Lower lobe of right lung (tissue), 2 donors: ENCODE measurements around the gene HOXA10. TPM values are rescaled to one million over a fixed set of nuclear protein-coding genes. Genes with fewer than 3 reads are reported as not detected.

Experiments
- ATAC-seq, 2 donors: fragments of 200-7000 bp; cut with Tn5 transposase; one replicate each; pipeline ENCODE4 v1.9.1; 2020 to 2022; ENCODE audit warnings: mild to moderate bottlenecking in 2 of 2, moderate library complexity in 2 of 2
- DNase-seq: peaks from one replicate; pipeline ENCODE4 v3.0.0-alpha.2; 2020
- H3K27ac ChIP-seq: fragments of 200-600 bp; one replicate; pipeline ENCODE4 v1.8.0; 2022
- H3K27me3 ChIP-seq: fragments of 200-600 bp; one replicate; pipeline ENCODE4 v1.8.0; 2022; ENCODE audit warnings: low read depth
- H3K36me3 ChIP-seq: fragments of 200-600 bp; one replicate; pipeline ENCODE4 v1.8.0; 2022; ENCODE audit warnings: mild to moderate bottlenecking
- H3K4me1 ChIP-seq: fragments of 200-600 bp; one replicate; pipeline ENCODE4 v1.8.0; 2022
- H3K4me3 ChIP-seq: fragments of 200-600 bp; one replicate; pipeline ENCODE4 v1.8.0; 2022; ENCODE audit warnings: mild to moderate bottlenecking
- H3K9me3 ChIP-seq: fragments of 200-600 bp; one replicate; pipeline ENCODE4 v1.8.0; 2022
- CTCF ChIP-seq: fragments of 200-600 bp; IDR thresholded peaks from one replicate; pipeline ENCODE4 v1.8.0; 2022; ENCODE audit warnings: antibody characterized with exemption, mild to moderate bottlenecking
- intact Hi-C: fragments of 100-400 bp; cut with DNase I; formaldehyde crosslinking; loops from one replicate; pipeline ENCODE4 v1.11.0; 2022
- total RNA-seq: library from RNA; stranded (reverse); fragmentation: NEBNext Ultra II Directional; extraction: Animal tissue kit (Norgen Biotek cat#: 25700); gene quantifications from one replicate; pipeline ENCODE4 v1.2.1, GENCODE V29; 2021
- donor health status: DM: no; HTN: yes; CAD: no; lungs with severe emphysema.

Gene HOXA10
- total RNA-seq, 1 donor from 2014 or later, result 0.38 TPM

DNA sequence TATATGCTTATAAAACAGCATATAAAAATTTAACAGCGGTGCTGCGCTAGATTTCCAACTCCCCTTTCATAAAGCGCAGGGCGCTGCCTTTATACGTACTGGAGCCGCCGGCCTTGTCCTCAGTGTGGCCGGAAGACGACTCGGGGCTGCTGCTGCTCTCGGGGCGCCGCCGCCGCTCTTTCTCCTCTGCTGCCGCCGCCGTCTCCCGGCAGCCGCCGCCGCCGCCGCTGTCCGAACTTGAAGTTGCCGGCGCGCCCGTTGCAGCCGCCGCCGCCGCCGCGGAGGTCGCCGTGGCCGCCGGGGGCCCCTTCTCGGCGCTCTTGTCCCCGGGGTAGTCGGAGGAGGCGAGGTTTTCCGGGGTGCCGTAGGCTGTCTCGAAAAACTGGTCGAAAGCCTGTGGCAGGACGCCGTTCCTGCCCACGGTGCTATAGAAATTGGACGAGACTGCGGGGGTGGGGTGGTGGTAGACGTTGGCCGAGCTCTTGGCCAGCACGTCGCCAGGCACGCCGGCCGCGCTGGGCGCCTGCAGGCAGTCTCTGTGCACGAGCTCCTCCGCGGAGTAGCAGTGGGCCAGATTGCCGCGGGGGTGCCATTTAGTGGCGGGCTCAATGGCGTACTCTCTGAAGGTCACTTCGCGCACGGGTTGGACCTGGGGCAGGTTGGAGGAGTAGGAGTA lies 10.4 kb upstream of the HOXA10 start:
- Histone ChIP-seq H3K36me3 (no peaks in the 10 kb centered on the region), H3K27me3 (peaks cover 99% of the 10 kb centered on the region), H3K4me1 (peaks cover 53% of the 10 kb centered on the region), H3K4me3 (peak overlapping the region; percentile 40), H3K27ac (no peak overlapping the region), H3K9me3 (no peaks in the 10 kb centered on the region)
- no peak for DNase-seq
- no peak for TF ChIP-seq CTCF
- intact Hi-C loops, result no loop called here
- no peak for ATAC-seq

GRCh38 chr7:27183682-27184336 lies 9.7 kb upstream of the HOXA10 start:
- peaks cover 99% of the 10 kb centered on the region for H3K27me3 ChIP-seq
- DNase-seq (no peak), ATAC-seq (no peak)
- TF ChIP-seq CTCF, result no peak
- intact Hi-C loops, result no loop called here
- H3K27ac ChIP-seq, result no peak overlapping the region
- H3K4me3 ChIP-seq, result peak overlapping the region; percentile 40
- H3K4me1 ChIP-seq, result peaks cover 48% of the 10 kb centered on the region
- H3K9me3 ChIP-seq, result no peaks in the 10 kb centered on the region
- H3K36me3 ChIP-seq, result no peaks in the 10 kb centered on the region

DNA sequence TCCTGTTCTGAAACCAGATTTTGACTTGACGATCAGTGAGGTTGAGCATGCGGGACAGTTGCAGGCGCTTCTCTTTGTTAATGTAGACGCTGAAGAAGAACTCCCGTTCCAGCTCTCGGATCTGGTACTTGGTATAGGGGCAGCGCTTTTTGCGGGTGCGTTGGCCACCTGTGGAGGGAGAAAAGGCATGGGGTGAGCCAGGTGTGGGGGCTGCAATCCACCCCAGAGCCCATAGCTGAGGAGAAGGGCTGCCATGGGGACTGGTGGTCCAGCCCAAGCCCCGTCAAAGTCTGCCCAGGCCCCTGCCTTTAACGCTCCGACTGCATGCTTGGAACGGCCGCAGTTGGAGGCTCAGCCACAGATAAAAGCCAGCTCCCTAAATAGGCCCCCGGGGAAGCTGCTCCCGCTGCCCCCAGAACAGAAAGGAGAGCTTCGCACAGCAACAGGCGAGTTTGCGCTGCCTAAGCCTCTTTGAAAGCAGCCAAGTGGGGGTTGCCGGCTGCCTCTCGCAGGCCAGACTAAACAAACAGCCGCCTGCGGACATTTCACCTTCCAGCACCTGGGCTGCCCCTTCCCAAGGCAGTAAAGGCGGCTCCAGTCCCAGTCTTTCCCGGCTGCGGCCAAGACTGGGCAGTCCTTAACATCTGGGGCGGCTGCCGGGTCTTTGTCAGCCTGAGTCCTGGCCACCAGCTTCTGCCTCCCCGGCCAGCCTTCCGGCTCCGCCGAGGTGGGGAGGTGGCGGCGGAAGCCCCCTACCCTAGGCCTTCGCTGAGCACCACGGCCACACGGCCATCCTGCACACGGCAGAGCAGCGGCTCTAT lies 9.0 kb upstream of the HOXA10 start:
- H3K9me3 ChIP-seq, result no peaks in the 10 kb centered on the region
- no peaks in the 10 kb centered on the region for H3K36me3 ChIP-seq
- intact Hi-C loops, result no loop called here
- peak; percentile 31 for DNase-seq
- H3K27ac ChIP-seq, result no peak overlapping the region
- peaks cover 99% of the 10 kb centered on the region for H3K27me3 ChIP-seq
- no peak for TF ChIP-seq CTCF
- peaks cover 41% of the 10 kb centered on the region for H3K4me1 ChIP-seq
- ATAC-seq, result no peak
- H3K4me3 ChIP-seq, result no peak overlapping the region

GRCh38 chr7:27182285-27182841 lies 8.2 kb upstream of the HOXA10 start:
- Histone ChIP-seq H3K27me3 (peaks cover 99% of the 10 kb centered on the region), H3K4me1 (peaks cover 36% of the 10 kb centered on the region), H3K4me3 (no peak overlapping the region), H3K27ac (no peak overlapping the region), H3K36me3 (no peaks in the 10 kb centered on the region), H3K9me3 (no peaks in the 10 kb centered on the region)
- intact Hi-C loops, result no loop called here
- ATAC-seq (no peak), DNase-seq (no peak)
- TF ChIP-seq CTCF, result no peak

- Histone ChIP-seq H3K4me1 (peaks cover 36% of the 10 kb centered on the region), H3K36me3 (no peaks in the 10 kb centered on the region), H3K27ac (no peak overlapping the region), H3K9me3 (no peaks in the 10 kb centered on the region), H3K4me3 (no peak overlapping the region), H3K27me3 (peaks cover 99% of the 10 kb centered on the region)
- no peak for TF ChIP-seq CTCF
- intact Hi-C loops, result no loop called here
- ATAC-seq, result no peak
- no peak for DNase-seq
Observed at GRCh38 chr7:27181795-27182275, 7.7 kb upstream of the HOXA10 start.
